GM12878 (cell line): ENCODE measurements around the gene SPATA45. TPM values are rescaled to one million over a fixed set of nuclear protein-coding genes. Genes with fewer than 3 reads are reported as not detected.

ENCODE experiments used
- ATAC-seq: fragments of 200-7000 bp; cut with Tn5 transposase; 3 replicates; pipeline ENCODE4 v1.9.1; 2020; ENCODE audit warnings: mild to moderate bottlenecking, moderate library complexity
- BruUV-seq: library from RNA; stranded (reverse); fragments of 400-500 nt; replicated peaks from 2 replicates; lab custom pipeline; 2021; lab: Mats Ljungman, UMichigan
- CTCF ChIA-PET: fragments of 300-600 bp; sonication (Branson Sonifier 250); formaldehyde crosslinking; extraction: SDS; loops from one replicate; lab custom pipeline; 2021; ENCODE audit warnings: inconsistent platforms; lab: Yijun Ruan, JAX
- POLR2A ChIA-PET: fragments of 350-600 bp; formaldehyde crosslinking; extraction: SDS; loops from one replicate; lab custom pipeline; 2021; ENCODE audit warnings: inconsistent platforms; lab: Charles Lee
- RAD21 ChIA-PET: fragments of 300-600 bp; sonication (Branson Sonifier 250); formaldehyde crosslinking; loops from one replicate; lab custom pipeline; 2023; ENCODE audit warnings: antibody characterized with exemption; ENCODE audit not compliant: unreplicated experiment; lab: Charles Lee
- SMC1A ChIA-PET: fragments of 300-600 bp; sonication (Branson Sonifier 250); formaldehyde crosslinking; loops from one replicate; lab custom pipeline; 2023; ENCODE audit not compliant: unreplicated experiment, uncharacterized antibody; lab: Charles Lee
- DNase-seq: peaks from one replicate; pipeline ENCODE4 v3.0.0-alpha.2; 2011; ENCODE audit warnings: low read depth, low spot score
- FAIRE-seq: peaks from 3 replicates; lab custom pipeline; 2011; peaks lifted over from hg19 to GRCh38; lab: Jason Lieb, UNC
- H2AFZ ChIP-seq: 2 replicates; pipeline ENCODE4 v1.6.0; 2011; ENCODE audit warnings: low read depth, low read length, control low read depth; ENCODE audit not compliant: control insufficient read depth
- H3K27ac ChIP-seq: 2 replicates; pipeline ENCODE4 v1.5.1; 2011; ENCODE audit warnings: control low read depth; ENCODE audit not compliant: control insufficient read depth, insufficient read depth
- H3K27me3 ChIP-seq, 2 experiments: replicated peaks in 1 of 2; 2 replicates each; pipeline versions ENCODE4 v1.6.0 to v1.6.1; 2011; ENCODE audit warnings: low read length in 1 of 2; ENCODE audit not compliant: control insufficient read depth in 2 of 2, insufficient read depth in 2 of 2
- H3K36me3 ChIP-seq, 2 experiments: 2 replicates each; pipeline ENCODE4 v1.5.1; 2011; ENCODE audit warnings: low read length in 1 of 2; ENCODE audit not compliant: control insufficient read depth in 2 of 2, insufficient read depth in 2 of 2
- H3K4me1 ChIP-seq: 2 replicates; pipeline ENCODE4 v1.6.1; 2011; ENCODE audit warnings: mild to moderate bottlenecking, low read length, moderate library complexity, mixed read lengths; ENCODE audit not compliant: control insufficient read depth, insufficient read depth
- H3K4me2 ChIP-seq: 2 replicates; pipeline ENCODE4 v1.6.0; 2011; ENCODE audit warnings: control low read depth; ENCODE audit not compliant: control insufficient read depth, insufficient read depth
- H3K4me3 ChIP-seq: fragments of 200-600 bp; sonication (generic); 2 replicates; pipeline ENCODE4 v1.5.1; 2016
- H3K79me2 ChIP-seq: 2 replicates; pipeline ENCODE4 v1.6.0; 2011; ENCODE audit warnings: low read length; ENCODE audit not compliant: control insufficient read depth, insufficient read depth
- H3K9ac ChIP-seq: 2 replicates; pipeline ENCODE4 v1.8.0; 2011; ENCODE audit warnings: low read length, control low read depth, mixed read lengths; ENCODE audit not compliant: control insufficient read depth, insufficient read depth
- H3K9me3 ChIP-seq: replicated peaks from 3 replicates; pipeline ENCODE4 v1.5.1; 2011; ENCODE audit warnings: mild to moderate bottlenecking, low read length; ENCODE audit not compliant: control insufficient read depth, insufficient read depth
- H4K20me1 ChIP-seq: 2 replicates; pipeline ENCODE4 v1.6.0; 2011; ENCODE audit not compliant: control insufficient read depth, insufficient read depth
- BCL11A ChIP-seq: IDR thresholded peaks from 2 replicates; pipeline ENCODE4 v1.6.1; 2011; ENCODE audit warnings: low read depth, low read length
- CBX3 ChIP-seq: fragments of 200-600 bp; sonication (generic); IDR thresholded peaks from 2 replicates; pipeline ENCODE4 v1.6.1; 2016; ENCODE audit warnings: low read depth, borderline replicate concordance
- MTA3 ChIP-seq: IDR thresholded peaks from 2 replicates; pipeline ENCODE4 v1.6.1; 2012; ENCODE audit warnings: low read length, inconsistent platforms, borderline replicate concordance
- MYC ChIP-seq: IDR thresholded peaks from 2 replicates; pipeline ENCODE4 v1.6.1; 2011; ENCODE audit warnings: mild to moderate bottlenecking, low read length, moderate library complexity, inconsistent platforms; ENCODE audit not compliant: insufficient read depth, insufficient replicate concordance, insufficient read length, severe bottlenecking
- POU2F2 ChIP-seq: IDR thresholded peaks from 3 replicates; pipeline ENCODE4 v1.6.1; 2011; ENCODE audit warnings: low read depth, mild to moderate bottlenecking, low read length, borderline replicate concordance
- SIN3A ChIP-seq: IDR thresholded peaks from 2 replicates; pipeline ENCODE4 v1.6.1; 2012; ENCODE audit warnings: low read depth, low read length, improper control_type of control experiment
- SP1 ChIP-seq: IDR thresholded peaks from one replicate; pipeline ENCODE4 v1.6.1; 2011; ENCODE audit warnings: low read depth, low read length
- TCF7 ChIP-seq: IDR thresholded peaks from 2 replicates; pipeline ENCODE4 v1.6.1; 2014; ENCODE audit warnings: antibody characterized with exemption, borderline replicate concordance
- WGBS: methylation state at CpG from one replicate; pipeline ENCODE4 v1.1.6; 2016; ENCODE audit warnings: low lambda C conversion rate; ENCODE audit not compliant: insufficient replicate concordance, insufficient coverage; ENCODE audit errors: missing lambda C conversion rate; 5-methylcytosine and 5-hydroxymethylcytosine counted together
- in situ Hi-C: fragments of 300-500 bp; cut with MboI; formaldehyde crosslinking; loops from 9 replicates; pipeline ENCODE4 v1.14.3; 2018; ENCODE audit warnings: mixed read lengths
- intact Hi-C: fragments of 100-400 bp; cut with micrococcal nuclease; formaldehyde crosslinking; loops from one replicate; pipeline ENCODE4 v1.14.2; 2022; ENCODE audit not compliant: unreplicated experiment
- polyA plus RNA-seq, 11 experiments: library from polyadenylated mRNA; depleted of rRNA in 4 of 11; unstranded in 6 of 11; stranded (reverse) in 5 of 11; fragments of >200 nt; fragmentation: Nextera tagmentation in 4 of 11; fragmentation: Illumina TruSeq in 1 of 11; extraction: Ambion mirVana in 4 of 11; extraction: Trizol in 1 of 11; gene quantifications; 1 replicate in 1 of 11; 2 replicates in 10 of 11; pipeline versions ENCODE4 v1.2.1 to v1.2.3, GENCODE V29; 2011 to 2016; ENCODE audit warnings: inconsistent platforms in 2 of 11, missing spikeins in 2 of 11, low read depth in 1 of 11
- total RNA-seq, 4 experiments: library from RNA; depleted of rRNA in 3 of 4; stranded (reverse); fragments of >200 nt in 3 of 4; fragmentation: Illumina TruSeq in 1 of 4; extraction: Trizol in 1 of 4; gene quantifications; 2 replicates each; pipeline versions ENCODE4 v1.2.1 to v1.2.3, GENCODE V29; 2013 to 2021
- TF ChIP-seq, protein P1 (sequence below): fragments of 450-650 bp; IDR thresholded peaks from 2 replicates; pipeline ENCODE4 v1.6.1; 2017; ENCODE audit warnings: low read depth, mild to moderate bottlenecking, moderate library complexity

Gene SPATA45
- total and polyA plus RNA-seq, 10 of the 15 experiments (the other 5 are each of a cell fraction or from before 2014, with no cell fraction given) = 0.22 to 0.37 (median 0.31) TPM; not detected in 7

DNA sequence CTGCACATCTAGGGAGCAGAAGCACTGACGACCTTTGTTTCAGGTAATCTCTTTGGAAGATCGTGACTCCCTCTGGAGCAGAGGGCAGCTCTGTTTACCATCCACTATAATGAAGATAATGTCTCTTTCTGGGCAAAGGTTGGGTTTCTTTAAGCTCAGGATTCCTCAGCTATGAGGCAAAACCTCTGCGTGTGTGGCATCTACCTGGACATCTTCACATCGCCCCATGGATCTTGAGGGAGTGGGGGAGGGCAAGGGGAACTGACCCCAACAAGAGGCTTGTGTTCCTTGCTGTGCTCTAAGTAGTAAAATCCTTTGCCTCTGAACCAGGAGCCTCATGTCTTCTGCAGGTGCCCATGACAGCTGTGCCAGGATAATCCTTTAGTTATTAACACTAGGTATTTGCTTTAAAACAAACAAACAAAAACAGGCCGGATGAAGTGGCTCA lies 19.6 kb downstream of the SPATA45 start:
- Histone ChIP-seq H3K4me1 (peaks cover 7% of the 10 kb centered on the region), H3K27me3 (no peaks in the 10 kb centered on the region), H3K4me2 (no peak overlapping the region), H3K9me3 (peaks cover 18% of the 10 kb centered on the region), H4K20me1 (no peaks in the 10 kb centered on the region), H2AFZ (no peak overlapping the region), H3K36me3 (no peaks in the 10 kb centered on the region), H3K79me2 (no peaks in the 10 kb centered on the region), H3K27ac (no peak overlapping the region), H3K4me3 (no peak overlapping the region), H3K9ac (no peak overlapping the region)
- intact Hi-C loops (no loop called here), in situ Hi-C loops (no loop called here)
- ATAC-seq (no peak), DNase-seq (no peak), FAIRE-seq (no peak)
- ChIA-PET CTCF (interaction anchor here (0.6 to 2.4 kb wide), 5 partner anchors 8 to 261 kb away, joined by 3 to 10 read pairs (median 4); no protein-coding TSS in a partner anchor), POLR2A (interaction anchor here (0.5 to 2.5 kb wide), 5 partner anchors 8 to 154 kb away, joined by 3 to 11 read pairs (median 3); partner anchors contain the start of gene FLVCR1), SMC1A (interaction anchor here (1.3 to 1.7 kb wide), 2 partner anchors 11 to 13 kb away, joined by 3 to 5 read pairs; no protein-coding TSS in a partner anchor), RAD21 (interaction anchor here (0.7 to 1.2 kb wide), 2 partner anchors 167 to 168 kb away, joined by 3 to 4 read pairs; no protein-coding TSS in a partner anchor)
- 86% methylated on average over 5 of the region's 5 CpGs for WGBS
- TF ChIP-seq TCF7 (no peak), BCL11A (no peak), MTA3 (no peak), CBX3 (no peak), POU2F2 (no peak), SIN3A (no peak), MYC (no peak), SP1 (no peak)
- TF ChIP-seq, protein P1, sequence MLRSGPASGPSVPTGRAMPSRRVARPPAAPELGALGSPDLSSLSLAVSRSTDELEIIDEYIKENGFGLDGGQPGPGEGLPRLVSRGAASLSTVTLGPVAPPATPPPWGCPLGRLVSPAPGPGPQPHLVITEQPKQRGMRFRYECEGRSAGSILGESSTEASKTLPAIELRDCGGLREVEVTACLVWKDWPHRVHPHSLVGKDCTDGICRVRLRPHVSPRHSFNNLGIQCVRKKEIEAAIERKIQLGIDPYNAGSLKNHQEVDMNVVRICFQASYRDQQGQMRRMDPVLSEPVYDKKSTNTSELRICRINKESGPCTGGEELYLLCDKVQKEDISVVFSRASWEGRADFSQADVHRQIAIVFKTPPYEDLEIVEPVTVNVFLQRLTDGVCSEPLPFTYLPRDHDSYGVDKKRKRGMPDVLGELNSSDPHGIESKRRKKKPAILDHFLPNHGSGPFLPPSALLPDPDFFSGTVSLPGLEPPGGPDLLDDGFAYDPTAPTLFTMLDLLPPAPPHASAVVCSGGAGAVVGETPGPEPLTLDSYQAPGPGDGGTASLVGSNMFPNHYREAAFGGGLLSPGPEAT = no peak
- no TSS peak for BruUV-seq
